Measurements from ENCODE around the gene ERBB2.

DNA sequence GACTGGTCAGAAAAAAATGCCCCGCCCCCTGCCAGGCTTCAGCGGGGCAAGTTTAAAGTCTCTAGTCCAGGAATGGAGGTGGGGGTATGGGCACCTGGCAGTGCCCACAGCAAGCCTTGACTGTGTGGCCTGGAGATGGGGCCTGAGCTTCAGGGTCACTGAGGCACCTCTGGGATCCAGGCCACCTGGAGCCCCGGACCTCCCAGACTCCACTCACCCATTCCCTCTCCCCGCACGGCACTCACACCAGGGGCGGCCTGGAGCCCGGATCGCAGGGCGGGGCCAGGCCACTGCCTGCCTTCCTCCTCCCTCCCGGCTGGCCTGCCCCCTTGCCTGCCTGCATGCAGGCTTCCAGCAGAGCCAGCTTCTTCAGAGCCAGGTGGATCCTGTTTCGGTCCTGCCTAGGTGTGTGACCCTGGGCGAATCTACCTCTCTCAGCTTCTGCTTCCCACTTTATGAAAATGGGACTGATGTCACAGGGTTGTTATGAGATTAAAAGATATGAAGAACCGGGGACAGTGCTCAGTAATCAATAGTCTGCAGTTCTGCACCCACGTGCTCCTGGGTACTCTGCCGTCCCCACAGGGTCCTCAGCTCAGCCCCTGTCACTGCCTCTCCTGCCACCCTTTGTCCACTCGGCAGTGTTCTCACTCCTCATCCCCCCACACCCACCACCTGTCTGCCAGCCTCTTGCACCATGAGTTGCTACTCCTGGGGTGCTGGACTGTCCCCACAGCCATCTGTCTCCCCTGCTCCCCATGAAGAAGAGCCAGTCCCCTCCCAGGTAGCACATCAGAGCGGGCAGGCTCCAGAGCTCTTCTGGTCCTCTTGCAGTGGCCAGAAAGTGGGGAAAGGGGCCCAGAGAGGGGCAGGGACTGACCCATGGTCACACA, 35.9 kb upstream of the ERBB2 start:
- TF ChIP-seq POLR2A (IDR thresholded peaks at IDR 0.05): no peak
- TF ChIP-seq, protein P1, sequence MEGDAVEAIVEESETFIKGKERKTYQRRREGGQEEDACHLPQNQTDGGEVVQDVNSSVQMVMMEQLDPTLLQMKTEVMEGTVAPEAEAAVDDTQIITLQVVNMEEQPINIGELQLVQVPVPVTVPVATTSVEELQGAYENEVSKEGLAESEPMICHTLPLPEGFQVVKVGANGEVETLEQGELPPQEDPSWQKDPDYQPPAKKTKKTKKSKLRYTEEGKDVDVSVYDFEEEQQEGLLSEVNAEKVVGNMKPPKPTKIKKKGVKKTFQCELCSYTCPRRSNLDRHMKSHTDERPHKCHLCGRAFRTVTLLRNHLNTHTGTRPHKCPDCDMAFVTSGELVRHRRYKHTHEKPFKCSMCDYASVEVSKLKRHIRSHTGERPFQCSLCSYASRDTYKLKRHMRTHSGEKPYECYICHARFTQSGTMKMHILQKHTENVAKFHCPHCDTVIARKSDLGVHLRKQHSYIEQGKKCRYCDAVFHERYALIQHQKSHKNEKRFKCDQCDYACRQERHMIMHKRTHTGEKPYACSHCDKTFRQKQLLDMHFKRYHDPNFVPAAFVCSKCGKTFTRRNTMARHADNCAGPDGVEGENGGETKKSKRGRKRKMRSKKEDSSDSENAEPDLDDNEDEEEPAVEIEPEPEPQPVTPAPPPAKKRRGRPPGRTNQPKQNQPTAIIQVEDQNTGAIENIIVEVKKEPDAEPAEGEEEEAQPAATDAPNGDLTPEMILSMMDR (IDR thresholded peaks at IDR 0.05): no peak

Data from transverse colon (tissue), 3 donors.